PC-3 (cell line): ENCODE data around the gene ATP6V1F. TPM values are rescaled to one million over a fixed set of nuclear protein-coding genes. Genes with fewer than 3 reads are reported as not detected.

ENCODE experiments used
- ATAC-seq: fragments of 200-7000 bp; cut with Tn5 transposase; 2 replicates; pipeline ENCODE4 v1.9.1; 2020; ENCODE audit warnings: mild to moderate bottlenecking, moderate library complexity
- BruUV-seq: library from RNA; stranded (reverse); fragments of 400-500 nt; replicated peaks from 2 replicates; lab custom pipeline; 2021; lab: Mats Ljungman, UMichigan
- CTCF ChIA-PET: fragments of 300-600 bp; sonication (Branson Sonifier 250); formaldehyde crosslinking; loops from one replicate; lab custom pipeline; 2022; ENCODE audit warnings: antibody characterized with exemption; lab: Charles Lee
- POLR2A ChIA-PET: fragments of 300-600 bp; sonication (Branson Sonifier 250); formaldehyde crosslinking; loops from one replicate; lab custom pipeline; 2022; ENCODE audit warnings: antibody characterized with exemption; ENCODE audit not compliant: unreplicated experiment; lab: Charles Lee
- DNase-seq: peaks from one replicate; pipeline ENCODE4 v3.0.0-alpha.2; 2015
- H2AFZ ChIP-seq: fragments of 300-600 bp; sonication (generic); 2 replicates; pipeline ENCODE4 v1.6.0; 2016; ENCODE audit warnings: antibody characterized with exemption, low read length
- H3F3A ChIP-seq: fragments of 300-600 bp; sonication (generic); one replicate; pipeline ENCODE4 v1.6.0; 2017; ENCODE audit warnings: antibody characterized with exemption, low read length, control low read depth, mild to moderate bottlenecking; ENCODE audit not compliant: unreplicated experiment
- H3K27ac ChIP-seq: fragments of 300-600 bp; sonication (generic); 2 replicates; pipeline ENCODE4 v1.5.1; 2016; ENCODE audit warnings: mild to moderate bottlenecking, low read length
- H3K27me3 ChIP-seq: fragments of 300-600 bp; sonication (generic); 2 replicates; pipeline ENCODE4 v1.6.1; 2016; ENCODE audit warnings: low read length, mixed read lengths
- H3K36me3 ChIP-seq: fragments of 300-600 bp; sonication (generic); 2 replicates; pipeline ENCODE4 v1.6.1; 2016; ENCODE audit warnings: low read depth, mixed run types, low read length, mixed read lengths
- H3K4me1 ChIP-seq: fragments of 300-600 bp; sonication (generic); 2 replicates; pipeline ENCODE4 v1.5.1; 2016; ENCODE audit warnings: low read length; ENCODE audit not compliant: insufficient read depth
- H3K4me2 ChIP-seq: fragments of 300-600 bp; sonication (generic); 2 replicates; pipeline ENCODE4 v1.6.0; 2016; ENCODE audit warnings: low read length
- H3K4me3 ChIP-seq: fragments of 300-600 bp; sonication (generic); 2 replicates; pipeline ENCODE4 v1.5.1; 2016; ENCODE audit warnings: mild to moderate bottlenecking, low read length, mixed read lengths
- H3K79me2 ChIP-seq: fragments of 300-600 bp; sonication (generic); 2 replicates; pipeline ENCODE4 v1.6.1; 2017; ENCODE audit warnings: low read length, mixed read lengths
- H3K9ac ChIP-seq: fragments of 300-600 bp; sonication (generic); 2 replicates; pipeline ENCODE4 v1.6.0; 2016; ENCODE audit warnings: mild to moderate bottlenecking, low read length
- H3K9me2 ChIP-seq: fragments of 300-600 bp; sonication (generic); replicated peaks from 2 replicates; pipeline ENCODE4 v1.6.1; 2016; ENCODE audit warnings: mixed run types, low read length, mixed read lengths
- H3K9me3 ChIP-seq: fragments of 300-600 bp; sonication (generic); 2 replicates; pipeline ENCODE4 v1.6.1; 2016; ENCODE audit warnings: low read length, mixed read lengths
- H4K20me1 ChIP-seq: fragments of 300-600 bp; sonication (generic); 2 replicates; pipeline ENCODE4 v1.6.1; 2016; ENCODE audit warnings: low read length, mixed read lengths
- EZH2 ChIP-seq: fragments of 300-600 bp; sonication (generic); IDR thresholded peaks from one replicate; pipeline ENCODE4 v1.6.1; 2017; ENCODE audit warnings: antibody characterized with exemption, mild to moderate bottlenecking, low read length; ENCODE audit not compliant: unreplicated experiment
- EZH2phosphoT487 ChIP-seq: fragments of 300-600 bp; sonication (generic); IDR thresholded peaks from 2 replicates; pipeline ENCODE4 v1.6.1; 2018; ENCODE audit warnings: mild to moderate bottlenecking, antibody characterized with exemption, low read length, borderline replicate concordance
- intact Hi-C: fragments of 100-400 bp; cut with micrococcal nuclease; formaldehyde crosslinking; loops from 2 replicates; pipeline ENCODE4 v1.9.0; 2023
- total RNA-seq: library from RNA; depleted of rRNA; stranded (reverse); fragments of >200 nt; gene quantifications from 2 replicates; pipeline ENCODE4 v1.2.3, GENCODE V29; 2014
- TF ChIP-seq, protein P1 (sequence below): fragments of 300-600 bp; sonication (generic); conservative IDR thresholded peaks from 2 replicates; pipeline ENCODE4 v1.5.1; 2017; ENCODE audit warnings: antibody characterized with exemption, low read depth, mild to moderate bottlenecking, low read length

ATP6V1F gene
- total RNA-seq, 1 experiment from 2014 or later: 131 TPM

DNA sequence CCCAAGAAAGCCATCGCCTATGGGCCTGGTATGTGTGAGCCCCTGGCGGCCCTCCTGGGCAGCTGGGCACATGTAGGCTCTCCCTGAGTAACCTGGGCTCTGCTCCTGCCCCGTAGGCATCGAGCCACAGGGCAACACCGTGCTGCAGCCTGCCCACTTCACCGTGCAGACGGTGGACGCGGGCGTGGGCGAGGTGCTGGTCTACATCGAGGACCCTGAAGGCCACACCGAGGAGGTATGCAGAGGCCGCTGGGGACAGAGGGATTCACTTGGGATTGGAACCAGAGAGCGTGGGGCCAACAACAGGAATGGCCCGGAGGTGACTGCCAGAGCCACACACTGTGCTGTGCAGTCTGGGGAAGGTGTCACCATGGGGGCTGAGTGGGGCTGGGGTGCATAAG is 25.1 kb upstream of the ATP6V1F start:
- Histone ChIP-seq H3K27me3 (no peaks in the 10 kb centered on the region), H4K20me1 (no peaks in the 10 kb centered on the region; the same call in 1 of the 2 replicates), H3K9ac (no peak overlapping the region), H3K4me3 (no peak overlapping the region), H3K27ac (no peak overlapping the region), H3K9me3 (no peaks in the 10 kb centered on the region), H3K4me1 (peaks cover 17% of the 10 kb centered on the region), H3K36me3 (peaks cover 22% of the 10 kb centered on the region), H3K4me2 (no peak overlapping the region), H2AFZ (no peak overlapping the region), H3K79me2 (peaks cover 22% of the 10 kb centered on the region), H3K9me2 (no peaks in the 10 kb centered on the region), H3F3A (no peaks in the 10 kb centered on the region)
- ChIA-PET CTCF (no interaction called here), POLR2A (no interaction called here)
- ATAC-seq (no peak), DNase-seq (no peak)
- TF ChIP-seq EZH2phosphoT487 (no peak), EZH2 (no peak)
- TF ChIP-seq, protein P1, sequence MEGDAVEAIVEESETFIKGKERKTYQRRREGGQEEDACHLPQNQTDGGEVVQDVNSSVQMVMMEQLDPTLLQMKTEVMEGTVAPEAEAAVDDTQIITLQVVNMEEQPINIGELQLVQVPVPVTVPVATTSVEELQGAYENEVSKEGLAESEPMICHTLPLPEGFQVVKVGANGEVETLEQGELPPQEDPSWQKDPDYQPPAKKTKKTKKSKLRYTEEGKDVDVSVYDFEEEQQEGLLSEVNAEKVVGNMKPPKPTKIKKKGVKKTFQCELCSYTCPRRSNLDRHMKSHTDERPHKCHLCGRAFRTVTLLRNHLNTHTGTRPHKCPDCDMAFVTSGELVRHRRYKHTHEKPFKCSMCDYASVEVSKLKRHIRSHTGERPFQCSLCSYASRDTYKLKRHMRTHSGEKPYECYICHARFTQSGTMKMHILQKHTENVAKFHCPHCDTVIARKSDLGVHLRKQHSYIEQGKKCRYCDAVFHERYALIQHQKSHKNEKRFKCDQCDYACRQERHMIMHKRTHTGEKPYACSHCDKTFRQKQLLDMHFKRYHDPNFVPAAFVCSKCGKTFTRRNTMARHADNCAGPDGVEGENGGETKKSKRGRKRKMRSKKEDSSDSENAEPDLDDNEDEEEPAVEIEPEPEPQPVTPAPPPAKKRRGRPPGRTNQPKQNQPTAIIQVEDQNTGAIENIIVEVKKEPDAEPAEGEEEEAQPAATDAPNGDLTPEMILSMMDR: no peak
- no TSS peak for BruUV-seq
- intact Hi-C loops: no loop called here

DNA sequence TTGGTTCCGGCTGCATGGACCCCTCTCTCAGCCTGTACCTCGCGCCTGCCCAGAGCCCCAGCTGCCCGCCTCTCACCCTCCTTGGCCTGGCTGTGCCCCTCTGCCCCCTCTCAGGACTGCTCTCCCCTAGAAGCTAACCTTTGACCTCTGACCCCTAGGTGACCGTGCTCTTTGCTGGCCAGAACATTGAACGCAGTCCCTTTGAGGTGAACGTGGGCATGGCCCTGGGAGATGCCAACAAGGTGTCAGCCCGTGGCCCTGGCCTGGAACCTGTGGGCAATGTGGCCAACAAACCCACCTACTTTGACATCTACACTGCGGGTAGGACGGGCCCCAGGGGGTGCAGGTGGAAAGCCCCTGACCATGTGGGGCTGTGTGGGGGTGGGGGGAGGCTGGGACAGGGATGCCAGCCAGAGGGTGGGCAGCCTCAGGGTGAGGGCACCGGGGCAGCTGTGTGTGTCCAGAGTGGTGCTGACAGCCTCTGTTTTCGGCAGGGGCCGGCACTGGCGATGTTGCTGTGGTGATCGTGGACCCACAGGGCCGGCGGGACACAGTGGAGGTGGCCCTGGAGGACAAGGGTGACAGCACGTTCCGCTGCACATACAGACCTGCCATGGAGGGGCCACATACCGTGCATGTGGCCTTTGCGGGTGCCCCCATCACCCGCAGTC is 24.4 kb upstream of the ATP6V1F start:
- Histone ChIP-seq H3K4me3 (no peak overlapping the region), H3K9me2 (no peaks in the 10 kb centered on the region), H2AFZ (no peak overlapping the region), H3K4me1 (peaks cover 10% of the 10 kb centered on the region), H3K27me3 (no peaks in the 10 kb centered on the region), H3F3A (no peaks in the 10 kb centered on the region), H3K36me3 (peaks cover 26% of the 10 kb centered on the region), H3K9me3 (no peaks in the 10 kb centered on the region), H4K20me1 (no peaks in the 10 kb centered on the region; the same call in 1 of the 2 replicates), H3K27ac (no peak overlapping the region), H3K79me2 (peaks cover 15% of the 10 kb centered on the region), H3K9ac (no peak overlapping the region), H3K4me2 (no peak overlapping the region)
- ChIA-PET CTCF (no interaction called here), POLR2A (no interaction called here)
- BruUV-seq: no TSS peak
- DNase-seq (no peak), ATAC-seq (no peak)
- TF ChIP-seq EZH2: no peak
- TF ChIP-seq, protein P1: no peak
- no peak for TF ChIP-seq EZH2phosphoT487
- intact Hi-C loops: no loop called here

DNA sequence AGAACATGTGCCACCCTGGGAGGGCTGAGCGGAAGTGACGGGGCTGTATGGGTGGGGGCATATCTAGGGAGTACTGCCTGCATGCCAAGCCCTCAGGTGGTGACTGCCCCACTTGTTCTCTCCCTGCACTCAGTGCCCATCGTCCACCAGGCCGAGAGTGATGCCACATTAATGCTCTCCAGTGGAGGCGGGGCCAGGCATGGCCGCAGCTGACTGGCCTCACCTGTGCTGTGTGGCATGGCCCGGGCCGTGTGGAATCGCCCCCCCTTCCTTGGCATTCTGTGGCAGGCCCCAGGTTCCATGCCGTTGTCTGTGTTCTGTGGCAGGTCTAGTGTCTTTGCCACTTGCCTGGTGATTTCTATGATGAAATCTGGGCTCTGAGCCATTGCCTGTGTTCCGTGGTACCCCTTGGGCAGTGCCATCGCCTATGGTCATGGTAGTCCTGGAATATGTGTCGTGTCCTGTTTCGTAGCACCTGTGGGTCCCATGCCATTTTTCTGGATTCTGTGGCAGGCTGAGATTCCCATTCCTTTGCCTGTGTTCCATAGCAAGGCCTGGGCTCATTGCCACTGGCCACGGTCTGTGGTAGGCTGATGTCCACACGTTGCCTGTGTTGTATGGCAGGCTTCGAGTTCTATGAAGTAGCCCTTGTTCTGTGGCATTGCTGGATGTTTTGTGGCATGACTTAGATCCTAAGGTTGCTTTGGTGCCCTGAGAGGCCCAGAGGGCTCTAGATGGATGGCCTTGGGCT is 23.5 kb upstream of the ATP6V1F start:
- no peak overlapping the region for H3K27ac ChIP-seq

More for the DNA sequence above, 23.5 kb upstream of the ATP6V1F start:
- no peak overlapping the region for H2AFZ ChIP-seq
- CTCF ChIA-PET: no interaction called here
- no peaks in the 10 kb centered on the region for H3F3A ChIP-seq
- no peaks in the 10 kb centered on the region; the same call in 1 of the 2 replicates for H4K20me1 ChIP-seq
- no peak for DNase-seq
- no peaks in the 10 kb centered on the region for H3K27me3 ChIP-seq
- ATAC-seq: no peak
- H3K79me2 ChIP-seq: peaks cover 7% of the 10 kb centered on the region
- POLR2A ChIA-PET: no interaction called here
- peaks cover 30% of the 10 kb centered on the region for H3K36me3 ChIP-seq
- no peaks in the 10 kb centered on the region for H3K9me2 ChIP-seq
- TF ChIP-seq EZH2 (no peak), EZH2phosphoT487 (no peak)
- TF ChIP-seq, protein P1: no peak
- H3K9me3 ChIP-seq: no peaks in the 10 kb centered on the region
- no peak overlapping the region for H3K4me3 ChIP-seq
- intact Hi-C loops: no loop called here
- no peak overlapping the region for H3K9ac ChIP-seq
- no TSS peak for BruUV-seq
- no peak overlapping the region for H3K4me2 ChIP-seq
- H3K4me1 ChIP-seq: peaks cover under 1% of the 10 kb centered on the region
